ENCODE results near the gene ASCC1. TPM values are rescaled to one million over a fixed set of nuclear protein-coding genes. Genes with fewer than 3 reads are reported as not detected.

The ASCC1 gene
- total and polyA plus RNA-seq, 7 experiments from 2014 or later: 19.4 to 33.1 (median 24.4) TPM

GRCh38 chr10:72061491-72061890 is 154.6 kb downstream of the ASCC1 start:
- Mint-ChIP-seq H3K27ac (peak overlapping the region; percentile 34 to 91 (median 80)), H3K4me1 (peaks cover 0 to 37% (median 24%) of the 10 kb centered on the region in 7 donors), H3K27me3 (no peaks in the 10 kb centered on the region), H3K9me3 (peaks cover 0 to 14% (median 0%) of the 10 kb centered on the region in 11 donors), H3K36me3 (peaks cover 4 to 31% (median 10%) of the 10 kb centered on the region in 5 donors), H3K4me3 (peak overlapping the region in 2 of 10 donors; percentile 32 to 66)
- intact Hi-C loops (cut with micrococcal nuclease): loop anchor here in 1 of 2 donors (1.0 to 5.0 kb wide), 4 partner anchors 13 to 276 kb away; partner anchors contain the start of genes ANAPC16 and ASCC1
- H3K36me3 ChIP-seq (ENCODE audit: control insufficient read depth in 2 of 3, insufficient read depth in 3 of 3, low read length in 3 of 3): peaks cover 14 to 53% (median 37%) of the 10 kb centered on the region in 3 experiments
- no peak overlapping the region for H3K27ac ChIP-seq (ENCODE audit: low read depth, low read length)
- no peaks in the 10 kb centered on the region for H3K4me1 ChIP-seq (ENCODE audit: control insufficient read depth in 2 of 2, insufficient read depth in 2 of 2, low read length in 2 of 2)
- no peak overlapping the region for H3K4me3 ChIP-seq (ENCODE audit: low read length)
- DNase-seq (no peak), ATAC-seq (peak; percentile 22)
- POLR2A ChIA-PET: interaction anchor here (0.7 to 3.0 kb wide), 6 partner anchors 8 to 260 kb away, joined by 3 to 11 read pairs (median 4); partner anchors contain the start of gene ASCC1
- CTCF ChIA-PET: interaction anchor here (0.6 to 3.4 kb wide), 5 partner anchors 8 to 167 kb away, joined by 3 to 16 read pairs (median 5); no protein-coding TSS in a partner anchor
- no peaks in the 10 kb centered on the region for H3K9me3 ChIP-seq (ENCODE audit: control insufficient read depth in 2 of 3, low read length in 3 of 3)
- H3K27me3 ChIP-seq (ENCODE audit: control insufficient read depth in 2 of 2, insufficient read depth in 2 of 2, low read length in 2 of 2): no peaks in the 10 kb centered on the region

- Mint-ChIP-seq H3K4me1 (peaks cover 0 to 37% (median 24%) of the 10 kb centered on the region in 7 donors), H3K36me3 (peaks cover 0 to 19% (median 4%) of the 10 kb centered on the region in 5 donors), H3K27ac (peak overlapping the region; percentile 34 to 91 (median 78)), H3K4me3 (peak overlapping the region in 4 of 10 donors; percentile 3 to 64 (median 34)), H3K9me3 (peaks cover 0 to 14% (median 0%) of the 10 kb centered on the region in 11 donors), H3K27me3 (no peaks in the 10 kb centered on the region)
- Histone ChIP-seq H3K27me3 (ENCODE audit: control insufficient read depth in 2 of 2, insufficient read depth in 2 of 2, low read length in 2 of 2) (no peaks in the 10 kb centered on the region), H3K4me1 (ENCODE audit: control insufficient read depth in 2 of 2, insufficient read depth in 2 of 2, low read length in 2 of 2) (no peaks in the 10 kb centered on the region), H3K27ac (ENCODE audit: low read depth, low read length) (no peak overlapping the region), H3K9me3 (ENCODE audit: control insufficient read depth in 2 of 3, low read length in 3 of 3) (no peaks in the 10 kb centered on the region), H3K4me3 (ENCODE audit: low read length) (no peak overlapping the region), H3K36me3 (ENCODE audit: control insufficient read depth in 2 of 3, insufficient read depth in 3 of 3, low read length in 3 of 3) (peaks cover under 1 to 39% (median 24%) of the 10 kb centered on the region in 3 experiments)
- intact Hi-C loops (cut with micrococcal nuclease): loop anchor here in 1 of 2 donors (2.0 to 5.0 kb wide), 4 partner anchors 19 to 277 kb away; partner anchors contain the start of genes ANAPC16 and ASCC1
- ChIA-PET CTCF (interaction anchor here (0.5 to 3.4 kb wide), 5 partner anchors 11 to 635 kb away, joined by 3 to 16 read pairs (median 3); no protein-coding TSS in a partner anchor), POLR2A (interaction anchor here (0.7 to 3.0 kb wide), 13 partner anchors 9 to 269 kb away, joined by 3 to 11 read pairs (median 4); partner anchors contain the start of genes ANAPC16 and ASCC1)
- ATAC-seq (peak; percentile 26), DNase-seq (no peak)
Measured at GRCh38 chr10:72059843-72060822, 155.9 kb downstream of the ASCC1 start.

GRCh38 chr10:72058989-72059842 is 156.9 kb downstream of the ASCC1 start:
- no peaks in the 10 kb centered on the region for H3K27me3 Mint-ChIP-seq
- H3K27ac Mint-ChIP-seq: peak overlapping the region; percentile 33 to 91 (median 78)
- ChIA-PET POLR2A (interaction anchor here (0.7 to 2.6 kb wide), 12 partner anchors 10 to 270 kb away, joined by 3 to 11 read pairs (median 4); partner anchors contain the start of gene ANAPC16), CTCF (interaction anchor here (0.6 to 1.6 kb wide), 4 partner anchors 10 to 634 kb away, joined by 3 to 6 read pairs (median 3); no protein-coding TSS in a partner anchor)
- intact Hi-C loops (cut with micrococcal nuclease): loop anchor here in 1 of 2 donors (2.0 kb wide), 1 partner anchor 28 kb away; no protein-coding TSS in a partner anchor
- Histone ChIP-seq H3K27me3 (ENCODE audit: control insufficient read depth in 2 of 2, insufficient read depth in 2 of 2, low read length in 2 of 2) (no peaks in the 10 kb centered on the region), H3K36me3 (ENCODE audit: control insufficient read depth in 2 of 3, insufficient read depth in 3 of 3, low read length in 3 of 3) (peaks cover 0 to 35% (median 23%) of the 10 kb centered on the region in 3 experiments), H3K4me3 (ENCODE audit: low read length) (no peak overlapping the region), H3K4me1 (ENCODE audit: control insufficient read depth in 2 of 2, insufficient read depth in 2 of 2, low read length in 2 of 2) (no peaks in the 10 kb centered on the region), H3K9me3 (ENCODE audit: control insufficient read depth in 2 of 3, low read length in 3 of 3) (no peaks in the 10 kb centered on the region), H3K27ac (ENCODE audit: low read depth, low read length) (no peak overlapping the region)
- H3K4me3 Mint-ChIP-seq: peak overlapping the region in 4 of 10 donors; percentile 1 to 37 (median 5)
- ATAC-seq: peak; percentile 33
- peaks cover 0 to 17% (median 2%) of the 10 kb centered on the region in 5 donors for H3K36me3 Mint-ChIP-seq
- H3K9me3 Mint-ChIP-seq: peaks cover 0 to 12% (median 0%) of the 10 kb centered on the region in 11 donors
- H3K4me1 Mint-ChIP-seq: peaks cover 0 to 35% (median 27%) of the 10 kb centered on the region in 7 donors
- no peak for DNase-seq

- Histone ChIP-seq H3K36me3 (ENCODE audit: control insufficient read depth in 2 of 3, insufficient read depth in 3 of 3, low read length in 3 of 3) (peaks cover 0 to 27% (median 15%) of the 10 kb centered on the region in 3 experiments), H3K27ac (ENCODE audit: low read depth, low read length) (no peak overlapping the region), H3K4me1 (ENCODE audit: control insufficient read depth in 2 of 2, insufficient read depth in 2 of 2, low read length in 2 of 2) (no peaks in the 10 kb centered on the region), H3K4me3 (ENCODE audit: low read length) (no peak overlapping the region), H3K9me3 (ENCODE audit: control insufficient read depth in 2 of 3, low read length in 3 of 3) (no peaks in the 10 kb centered on the region), H3K27me3 (ENCODE audit: control insufficient read depth in 2 of 2, insufficient read depth in 2 of 2, low read length in 2 of 2) (no peaks in the 10 kb centered on the region)
- intact Hi-C loops (cut with micrococcal nuclease): loop anchor here in 1 of 2 donors (2.0 kb wide), 1 partner anchor 28 kb away; no protein-coding TSS in a partner anchor
- Mint-ChIP-seq H3K27ac (peak overlapping the region in 8 of 9 donors; percentile 36 to 91 (median 77)), H3K36me3 (peaks cover 0 to 12% (median 0%) of the 10 kb centered on the region in 5 donors), H3K4me1 (peaks cover 0 to 32% (median 27%) of the 10 kb centered on the region in 7 donors), H3K4me3 (peak overlapping the region in 1 of 10 donors; percentile 6), H3K27me3 (no peaks in the 10 kb centered on the region), H3K9me3 (peaks cover 0 to 12% (median 0%) of the 10 kb centered on the region in 11 donors)
- CTCF ChIA-PET: interaction anchor here (0.9 to 1.6 kb wide), 3 partner anchors 10 to 68 kb away, joined by 3 to 6 read pairs (median 3); no protein-coding TSS in a partner anchor
- DNase-seq (no peak), ATAC-seq (peak; percentile 2)
- POLR2A ChIA-PET: interaction anchor here (0.8 to 1.3 kb wide), 5 partner anchors 15 to 189 kb away, joined by 3 to 4 read pairs (median 3); no protein-coding TSS in a partner anchor
Measured at GRCh38 chr10:72058347-72058898, 157.7 kb downstream of the ASCC1 start.

- H3K36me3 Mint-ChIP-seq: peaks cover 0 to 7% (median 0%) of the 10 kb centered on the region in 5 donors
- H3K27ac ChIP-seq (ENCODE audit: low read depth, low read length): no peak overlapping the region
- ChIA-PET CTCF (interaction anchor here (0.6 to 0.9 kb wide), 3 partner anchors 8 to 45 kb away, joined by 3 to 4 read pairs (median 3); no protein-coding TSS in a partner anchor), POLR2A (interaction anchor here (0.6 to 1.3 kb wide), 7 partner anchors 9 to 194 kb away, joined by 3 to 5 read pairs (median 3); no protein-coding TSS in a partner anchor)
- peaks cover 0 to 29% (median 26%) of the 10 kb centered on the region in 7 donors for H3K4me1 Mint-ChIP-seq
- intact Hi-C loops (cut with micrococcal nuclease): no loop called here
- H3K9me3 Mint-ChIP-seq: peaks cover 0 to 12% (median 0%) of the 10 kb centered on the region in 11 donors
- H3K27me3 ChIP-seq (ENCODE audit: control insufficient read depth in 2 of 2, insufficient read depth in 2 of 2, low read length in 2 of 2): no peaks in the 10 kb centered on the region
- peaks cover 0 to 14% (median 3%) of the 10 kb centered on the region in 3 experiments for H3K36me3 ChIP-seq (ENCODE audit: control insufficient read depth in 2 of 3, insufficient read depth in 3 of 3, low read length in 3 of 3)
- H3K27me3 Mint-ChIP-seq: no peaks in the 10 kb centered on the region
- no peaks in the 10 kb centered on the region for H3K4me1 ChIP-seq (ENCODE audit: control insufficient read depth in 2 of 2, insufficient read depth in 2 of 2, low read length in 2 of 2)
- no peak for ATAC-seq
- no peak for DNase-seq
- H3K4me3 Mint-ChIP-seq: no peak overlapping the region
- H3K9me3 ChIP-seq (ENCODE audit: control insufficient read depth in 2 of 3, low read length in 3 of 3): no peaks in the 10 kb centered on the region
- no peak overlapping the region for H3K4me3 ChIP-seq (ENCODE audit: low read length)
- H3K27ac Mint-ChIP-seq: peak overlapping the region in 6 of 9 donors; percentile 5 to 63 (median 34)
Measured at GRCh38 chr10:72056932-72057751, 158.9 kb downstream of the ASCC1 start.

Data from naive thymus-derived CD4-positive, alpha-beta T cell (primary cell).